ENCODE measurements around the gene PFDN4.

- TF ChIP-seq ZNF12 (CRISPR knock-in tag; IDR thresholded peaks at IDR 0.05) (no peak), CTCF (CRISPR knock-in tag; IDR thresholded peaks at IDR 0.05) (no peak), MTA3 (CRISPR knock-in tag; IDR thresholded peaks at IDR 0.05) (no peak), FOXJ3 (CRISPR knock-in tag; IDR thresholded peaks at IDR 0.05; ENCODE audit: borderline replicate concordance) (no peak), EP300 (IDR thresholded peaks at IDR 0.05; ENCODE audit: low read depth in 2 of 2, low read length in 2 of 2) (no peak), EP300 (CRISPR knock-in tag; IDR thresholded peaks at IDR 0.05; ENCODE audit: borderline replicate concordance) (no peak), ETV5 (CRISPR knock-in tag; IDR thresholded peaks at IDR 0.05; ENCODE audit: borderline replicate concordance) (no peak), MAZ (IDR thresholded peaks at IDR 0.05; ENCODE audit: borderline replicate concordance, low read depth, low read length) (no peak), MAZ (CRISPR knock-in tag; IDR thresholded peaks at IDR 0.05; ENCODE audit: low read depth) (no peak), SRSF4 (IDR thresholded peaks at IDR 0.05; ENCODE audit: low read depth, low read length, poor library complexity, severe bottlenecking) (no peak)
- TF ChIP-seq, protein P1, sequence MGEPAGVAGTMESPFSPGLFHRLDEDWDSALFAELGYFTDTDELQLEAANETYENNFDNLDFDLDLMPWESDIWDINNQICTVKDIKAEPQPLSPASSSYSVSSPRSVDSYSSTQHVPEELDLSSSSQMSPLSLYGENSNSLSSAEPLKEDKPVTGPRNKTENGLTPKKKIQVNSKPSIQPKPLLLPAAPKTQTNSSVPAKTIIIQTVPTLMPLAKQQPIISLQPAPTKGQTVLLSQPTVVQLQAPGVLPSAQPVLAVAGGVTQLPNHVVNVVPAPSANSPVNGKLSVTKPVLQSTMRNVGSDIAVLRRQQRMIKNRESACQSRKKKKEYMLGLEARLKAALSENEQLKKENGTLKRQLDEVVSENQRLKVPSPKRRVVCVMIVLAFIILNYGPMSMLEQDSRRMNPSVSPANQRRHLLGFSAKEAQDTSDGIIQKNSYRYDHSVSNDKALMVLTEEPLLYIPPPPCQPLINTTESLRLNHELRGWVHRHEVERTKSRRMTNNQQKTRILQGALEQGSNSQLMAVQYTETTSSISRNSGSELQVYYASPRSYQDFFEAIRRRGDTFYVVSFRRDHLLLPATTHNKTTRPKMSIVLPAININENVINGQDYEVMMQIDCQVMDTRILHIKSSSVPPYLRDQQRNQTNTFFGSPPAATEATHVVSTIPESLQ (CRISPR knock-in tag; conservative IDR thresholded peaks at IDR 0.05) = no peak
These were observed 15.9 kb downstream of the PFDN4 start for GRCh38 chr20:54223751-54224150.
